ENCODE data around the gene JUNB. TPM values are rescaled to one million over a fixed set of nuclear protein-coding genes. Genes with fewer than 3 reads are reported as not detected.

JUNB gene
- total and polyA plus RNA-seq, 2 of the 13 experiments (the other 11 are each of a cell fraction or from before 2014, with no cell fraction given), result 7.7 to 8.2 TPM

GRCh38 chr19:12779162-12779993 is 11.9 kb upstream of the JUNB start (continued):
- TF ChIP-seq ZNF281 (CRISPR knock-in tag; IDR thresholded peaks at IDR 0.05; ENCODE audit: borderline replicate concordance) (peak; percentile 54; the same call in 1 of the 2 replicates), BCL6 (CRISPR knock-in tag; IDR thresholded peaks at IDR 0.05) (peak; percentile 32; the same call in 1 of the 2 replicates), SAP130 (CRISPR knock-in tag; IDR thresholded peaks at IDR 0.05; ENCODE audit: low read depth) (peak; percentile 28; the same call in 1 of the 2 replicates), ZNF644 (CRISPR knock-in tag; IDR thresholded peaks at IDR 0.05; ENCODE audit: low read depth) (0 out of 2 replicates have a peak, but pooled peaks have one; percentile 28), RXRA (CRISPR knock-in tag; IDR thresholded peaks at IDR 0.05) (no peak), GABPB1 (CRISPR knock-in tag; IDR thresholded peaks at IDR 0.05) (0 out of 2 replicates have a peak, but pooled peaks have one; percentile 29)
- TF ChIP-seq, protein P1, sequence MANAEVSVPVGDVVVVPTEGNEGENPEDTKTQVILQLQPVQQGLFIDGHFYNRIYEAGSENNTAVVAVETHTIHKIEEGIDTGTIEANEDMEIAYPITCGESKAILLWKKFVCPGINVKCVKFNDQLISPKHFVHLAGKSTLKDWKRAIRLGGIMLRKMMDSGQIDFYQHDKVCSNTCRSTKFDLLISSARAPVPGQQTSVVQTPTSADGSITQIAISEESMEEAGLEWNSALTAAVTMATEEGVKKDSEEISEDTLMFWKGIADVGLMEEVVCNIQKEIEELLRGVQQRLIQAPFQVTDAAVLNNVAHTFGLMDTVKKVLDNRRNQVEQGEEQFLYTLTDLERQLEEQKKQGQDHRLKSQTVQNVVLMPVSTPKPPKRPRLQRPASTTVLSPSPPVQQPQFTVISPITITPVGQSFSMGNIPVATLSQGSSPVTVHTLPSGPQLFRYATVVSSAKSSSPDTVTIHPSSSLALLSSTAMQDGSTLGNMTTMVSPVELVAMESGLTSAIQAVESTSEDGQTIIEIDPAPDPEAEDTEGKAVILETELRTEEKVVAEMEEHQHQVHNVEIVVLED (CRISPR knock-in tag; IDR thresholded peaks at IDR 0.05; ENCODE audit: borderline replicate concordance), result no peak

DNA sequence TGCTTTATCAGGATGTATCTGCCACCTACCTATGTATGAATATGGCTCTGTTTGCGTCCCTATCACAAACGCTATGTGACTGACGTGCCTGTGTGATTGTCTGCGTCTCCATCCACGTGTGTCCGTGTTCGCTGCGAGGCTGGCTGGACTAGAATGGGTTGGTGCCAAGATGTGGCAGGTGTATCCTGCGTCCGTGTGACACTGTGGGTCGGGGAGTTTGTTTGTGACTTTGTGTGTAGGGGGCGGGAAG is 9.2 kb upstream of the JUNB start:
- WGBS (ENCODE audit: low lambda C conversion rate), result no CpG with 5 or more reads among the region's 12 CpGs
- DNase-seq (ENCODE audit: low spot score) (no peak), FAIRE-seq (no peak), ATAC-seq (no peak)
- intact Hi-C loops (cut with micrococcal nuclease; ENCODE audit: unreplicated experiment), result no loop called here
- peaks cover 81% of the 10 kb centered on the region for H3K4me1 ChIP-seq (ENCODE audit: insufficient read depth, low read length)
- ChIA-PET CTCF (ENCODE audit: low intra/inter-chr PET ratio, low total read pairs) (no interaction called here), POLR2A (interaction anchor here (1.0 to 3.9 kb wide), 3 partner anchors 10 to 18 kb away, joined by 3 to 38 read pairs (median 3); partner anchors contain the start of gene JUNB)
- no peaks in the 10 kb centered on the region for H3K9me3 ChIP-seq (ENCODE audit: low read length)
- no peak overlapping the region for H2AFZ ChIP-seq (ENCODE audit: low read length)
- H3K79me2 ChIP-seq (ENCODE audit: insufficient read depth, low read length), result no peaks in the 10 kb centered on the region
- H3K4me2 ChIP-seq (ENCODE audit: low read depth, low read length), result peak overlapping the region; percentile 92
- in situ Hi-C loops (cut with HindIII; ENCODE audit: extremely low pct_ligation_motif_present, low pct_unique_long_range_greater_than_20kb), result no loop called here
- H3K4me3 ChIP-seq (replicated peaks in 1 of 3; ENCODE audit: insufficient read depth in 1 of 3, low read depth in 2 of 3, low read length in 3 of 3), result peak overlapping the region; percentile 25 to 73 (median 65); a peak in 5 of 6 replicates
- H3K27me3 ChIP-seq (ENCODE audit: control insufficient read depth in 1 of 2, insufficient read depth in 2 of 2, low read length in 2 of 2), result no peaks in the 10 kb centered on the region; a peak in 3 of 5 replicates
- no peak overlapping the region for H3K27ac ChIP-seq (ENCODE audit: extremely low read length, insufficient read depth, low read length)
- no peaks in the 10 kb centered on the region for H3K36me3 ChIP-seq (replicated peaks in 1 of 2; ENCODE audit: control insufficient read depth in 1 of 2, insufficient read depth in 2 of 2, low read length in 2 of 2)
- no TSS peak for BruUV-seq (replicated peaks)
- no peak overlapping the region for H3K9ac ChIP-seq (ENCODE audit: insufficient read depth, low read depth, low read length)
- H4K20me1 ChIP-seq (ENCODE audit: insufficient read depth, low read length), result no peaks in the 10 kb centered on the region
- TF ChIP-seq MEF2D (CRISPR knock-in tag; IDR thresholded peaks at IDR 0.05), result no peak
- TF ChIP-seq ZMYM2 (CRISPR knock-in tag; IDR thresholded peaks at IDR 0.05), result peak; percentile 47; the same call in 1 of the 2 replicates
- TF ChIP-seq ZNF276 (CRISPR knock-in tag; IDR thresholded peaks at IDR 0.05; ENCODE audit: low read depth), result no peak
- TF ChIP-seq ZBTB2 (CRISPR knock-in tag; IDR thresholded peaks at IDR 0.05; ENCODE audit: low read depth), result no peak
- no peak for TF ChIP-seq CAMTA2 (CRISPR knock-in tag; IDR thresholded peaks at IDR 0.05; ENCODE audit: borderline replicate concordance)

Data from HepG2 (cell line).